Cardiac muscle cell (in vitro differentiated cells and primary cell): ENCODE data around the gene NDUFA3. TPM values are rescaled to one million over a fixed set of nuclear protein-coding genes. Genes with fewer than 3 reads are reported as not detected.
A peak's percentile ranks its signal among the peaks of the same experiment; 100 is the strongest.

Experiments
- DNase-seq, 2 donors: peaks; one replicate each; pipeline versions ENCODE4 v3.0.0 to v3.0.0-alpha.2; 2010 to 2017; ENCODE audit warnings: low read depth in 1 of 2, low spot score in 1 of 2
- H3K27ac ChIP-seq: fragments of 200-600 bp; sonication (generic); 2 replicates; pipeline ENCODE4 v1.5.1; 2016
- H3K27me3 ChIP-seq: fragments of 200-600 bp; sonication (generic); 2 replicates; pipeline ENCODE4 v1.6.0; 2016; ENCODE audit warnings: control low read depth
- H3K36me3 ChIP-seq: fragments of 200-600 bp; sonication (generic); 2 replicates; pipeline ENCODE4 v1.5.1; 2016; ENCODE audit warnings: control low read depth
- H3K4me1 ChIP-seq: fragments of 200-600 bp; sonication (generic); 2 replicates; pipeline ENCODE4 v1.8.1; 2017; ENCODE audit warnings: low read depth, mild to moderate bottlenecking, mixed run types
- H3K4me3 ChIP-seq: fragments of 200-600 bp; sonication (generic); 2 replicates; pipeline ENCODE4 v1.5.1; 2016; ENCODE audit warnings: mild to moderate bottlenecking
- H3K9me3 ChIP-seq: fragments of 200-600 bp; sonication (generic); 2 replicates; pipeline ENCODE4 v1.5.1; 2017; ENCODE audit warnings: low read depth, mild to moderate bottlenecking, control low read depth
- CTCF ChIP-seq: IDR thresholded peaks from 2 replicates; pipeline ENCODE4 v1.5.1; 2012; ENCODE audit warnings: low read depth, mild to moderate bottlenecking, low read length
- polyA plus RNA-seq: library from polyadenylated mRNA; unstranded; fragments of >200 nt; fragmentation: Nextera tagmentation; extraction: Ambion mirVana; gene quantifications from 2 replicates; pipeline ENCODE4 v1.2.1, GENCODE V29; 2016
- total RNA-seq: library from RNA; depleted of rRNA; stranded (reverse); fragments of >200 nt; gene quantifications from 2 replicates; pipeline ENCODE4 v1.2.3, GENCODE V29; 2016

Gene NDUFA3
- total and polyA plus RNA-seq, 2 experiments from 2014 or later: 58.8 to 585 TPM

GRCh38 chr19:54128796-54129616 is 26.4 kb downstream of the NDUFA3 start:
- Histone ChIP-seq H3K27ac (no peak overlapping the region), H3K4me3 (no peak overlapping the region), H3K27me3 (no peaks in the 10 kb centered on the region), H3K4me1 (no peaks in the 10 kb centered on the region), H3K36me3 (peaks cover 24% of the 10 kb centered on the region), H3K9me3 (no peaks in the 10 kb centered on the region)
- no peak for DNase-seq
- TF ChIP-seq CTCF: no peak

GRCh38 chr19:54129617-54129996 is 27.0 kb downstream of the NDUFA3 start:
- H3K4me3 ChIP-seq: no peak overlapping the region
- DNase-seq: no peak
- H3K27me3 ChIP-seq: no peaks in the 10 kb centered on the region
- H3K4me1 ChIP-seq: no peaks in the 10 kb centered on the region
- no peak overlapping the region for H3K27ac ChIP-seq
- peaks cover 20% of the 10 kb centered on the region for H3K36me3 ChIP-seq
- H3K9me3 ChIP-seq: no peaks in the 10 kb centered on the region
- no peak for TF ChIP-seq CTCF

- no peaks in the 10 kb centered on the region for H3K27me3 ChIP-seq
- H3K4me1 ChIP-seq: no peaks in the 10 kb centered on the region
- peak in 1 of 2 donors; percentile 78 for DNase-seq
- TF ChIP-seq CTCF: no peak
- H3K4me3 ChIP-seq: no peak overlapping the region
- no peaks in the 10 kb centered on the region for H3K9me3 ChIP-seq
- peaks cover 3% of the 10 kb centered on the region for H3K36me3 ChIP-seq
- no peak overlapping the region for H3K27ac ChIP-seq
Measured at GRCh38 chr19:54133312-54133956, 30.8 kb downstream of the NDUFA3 start.

GRCh38 chr19:54133957-54134590 is 31.4 kb downstream of the NDUFA3 start:
- DNase-seq: peak in 1 of 2 donors; percentile 52
- no peak for TF ChIP-seq CTCF
- Histone ChIP-seq H3K36me3 (peaks cover 3% of the 10 kb centered on the region), H3K9me3 (no peaks in the 10 kb centered on the region), H3K27me3 (no peaks in the 10 kb centered on the region), H3K27ac (no peak overlapping the region), H3K4me3 (no peak overlapping the region), H3K4me1 (no peaks in the 10 kb centered on the region)

GRCh38 chr19:54136086-54136863 is 33.6 kb downstream of the NDUFA3 start:
- peak overlapping the region; percentile 85 for H3K27ac ChIP-seq
- H3K4me3 ChIP-seq: peak overlapping the region; percentile 46
- H3K36me3 ChIP-seq: no peaks in the 10 kb centered on the region
- H3K4me1 ChIP-seq: no peaks in the 10 kb centered on the region
- DNase-seq: no peak
- H3K9me3 ChIP-seq: no peaks in the 10 kb centered on the region
- no peaks in the 10 kb centered on the region for H3K27me3 ChIP-seq
- no peak for TF ChIP-seq CTCF
